Lower leg skin (tissue), 4 donors: Measurements from ENCODE around the gene KCNJ9. TPM values are rescaled to one million over a fixed set of nuclear protein-coding genes. Genes with fewer than 3 reads are reported as not detected.

Source experiments
- DNase-seq, 2 donors: peaks; one replicate each; pipeline ENCODE4 v3.0.0-alpha.2; 2019; ENCODE audit warnings: low spot score in 2 of 2
- H3K4me3 ChIP-seq: fragments of 200-600 bp; sonication (generic); 2 replicates; pipeline ENCODE4 v1.5.1; 2017; ENCODE audit warnings: mild to moderate bottlenecking, low read depth; ENCODE audit not compliant: poor library complexity, severe bottlenecking
- POLR2A ChIP-seq, 2 donors: fragments of 450-650 bp; IDR thresholded peaks; one replicate each; pipeline ENCODE4 v1.6.1; 2016 to 2017; ENCODE audit warnings: antibody characterized with exemption in 2 of 2, mild to moderate bottlenecking in 1 of 2, moderate library complexity in 1 of 2
- WGBS, 2 donors: methylation state at CpG; one replicate each; pipeline ENCODE4 v1.1.5; 2018; 5-methylcytosine and 5-hydroxymethylcytosine counted together
- intact Hi-C: fragments of 100-400 bp; cut with DNase I; formaldehyde crosslinking; loops from one replicate; pipeline ENCODE4 v1.15.0; 2023; ENCODE audit warnings: low total_unique reads
- total RNA-seq, 4 donors: library from RNA; depleted of rRNA; stranded (reverse); fragments of >200 nt; gene quantifications; one replicate each; pipeline ENCODE4 v1.1.0, GENCODE V29; 2016
- TF ChIP-seq, protein P1 (sequence below), 3 donors: fragments of 450-650 bp; IDR thresholded peaks; one replicate each; pipeline ENCODE4 v1.5.1; 2016; ENCODE audit warnings: antibody characterized with exemption in 3 of 3, mild to moderate bottlenecking in 3 of 3, moderate library complexity in 2 of 3

Gene KCNJ9
- total RNA-seq, 4 donors from 2014 or later, result 0.12 TPM; not detected in 3

DNA sequence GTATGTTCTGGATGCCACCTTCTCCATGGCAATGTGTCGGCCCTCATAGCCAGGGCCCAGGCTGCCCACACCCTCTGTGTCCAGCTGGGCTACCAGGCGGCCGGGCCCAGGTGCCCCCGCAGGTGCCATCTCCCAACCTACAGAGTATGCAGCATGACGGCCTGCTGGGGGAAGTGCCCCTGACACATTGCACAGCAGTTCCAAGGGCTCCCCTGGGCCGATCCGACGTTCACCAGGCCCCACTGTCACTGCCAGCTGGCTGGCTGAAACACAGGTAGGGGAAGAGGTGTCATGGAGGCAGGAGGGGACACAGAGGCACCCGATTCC is 11.7 kb downstream of the KCNJ9 start:
- no peak for DNase-seq
- WGBS, 2 donors, result 78 to 80% methylated on average over 8 to 9 of the region's 9 CpGs
- no peak overlapping the region for H3K4me3 ChIP-seq
- TF ChIP-seq POLR2A (IDR thresholded peaks at IDR 0.05), result no peak
- TF ChIP-seq, protein P1, sequence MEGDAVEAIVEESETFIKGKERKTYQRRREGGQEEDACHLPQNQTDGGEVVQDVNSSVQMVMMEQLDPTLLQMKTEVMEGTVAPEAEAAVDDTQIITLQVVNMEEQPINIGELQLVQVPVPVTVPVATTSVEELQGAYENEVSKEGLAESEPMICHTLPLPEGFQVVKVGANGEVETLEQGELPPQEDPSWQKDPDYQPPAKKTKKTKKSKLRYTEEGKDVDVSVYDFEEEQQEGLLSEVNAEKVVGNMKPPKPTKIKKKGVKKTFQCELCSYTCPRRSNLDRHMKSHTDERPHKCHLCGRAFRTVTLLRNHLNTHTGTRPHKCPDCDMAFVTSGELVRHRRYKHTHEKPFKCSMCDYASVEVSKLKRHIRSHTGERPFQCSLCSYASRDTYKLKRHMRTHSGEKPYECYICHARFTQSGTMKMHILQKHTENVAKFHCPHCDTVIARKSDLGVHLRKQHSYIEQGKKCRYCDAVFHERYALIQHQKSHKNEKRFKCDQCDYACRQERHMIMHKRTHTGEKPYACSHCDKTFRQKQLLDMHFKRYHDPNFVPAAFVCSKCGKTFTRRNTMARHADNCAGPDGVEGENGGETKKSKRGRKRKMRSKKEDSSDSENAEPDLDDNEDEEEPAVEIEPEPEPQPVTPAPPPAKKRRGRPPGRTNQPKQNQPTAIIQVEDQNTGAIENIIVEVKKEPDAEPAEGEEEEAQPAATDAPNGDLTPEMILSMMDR (IDR thresholded peaks at IDR 0.05), result no peak
- intact Hi-C loops, result no loop called here

DNA sequence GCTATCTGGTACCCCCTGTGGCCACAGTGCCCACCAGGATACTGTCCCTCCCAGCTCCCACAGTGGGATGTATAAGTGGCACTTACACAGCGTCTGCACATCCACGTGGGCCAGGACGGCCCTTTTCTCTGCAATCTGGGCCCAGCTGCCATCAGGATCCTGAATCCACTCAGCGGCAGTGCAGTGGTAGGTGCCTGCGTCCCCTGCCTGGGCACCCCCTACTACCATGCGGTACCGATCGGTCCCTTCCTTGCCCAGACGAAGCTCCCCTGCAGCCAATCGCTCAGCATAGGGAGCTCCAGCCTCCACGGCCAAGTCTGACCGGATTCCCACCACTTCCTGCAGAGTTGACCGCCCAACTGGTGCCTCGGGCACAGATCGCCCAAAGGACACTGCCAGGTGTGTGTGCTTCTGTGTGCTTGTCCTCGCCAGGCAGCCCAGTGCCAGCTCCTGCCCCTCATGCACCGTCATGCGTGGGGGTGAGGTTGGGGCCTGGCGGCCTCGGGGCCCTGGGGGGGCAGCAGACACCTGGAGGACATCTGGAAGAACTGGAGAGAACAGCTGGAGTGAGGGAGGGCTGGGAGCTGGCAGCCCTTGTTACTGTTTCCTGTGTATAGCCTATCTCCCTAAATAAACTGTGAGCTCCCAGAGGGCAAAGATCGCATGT is 12.4 kb downstream of the KCNJ9 start:
- intact Hi-C loops, result no loop called here
- TF ChIP-seq, protein P1 (IDR thresholded peaks at IDR 0.05), result no peak
- TF ChIP-seq POLR2A (IDR thresholded peaks at IDR 0.05), result no peak
- no peak for DNase-seq
- 83 to 92% methylated on average over 20 to 21 of the region's 21 CpGs for WGBS, 2 donors
- H3K4me3 ChIP-seq, result no peak overlapping the region

DNA sequence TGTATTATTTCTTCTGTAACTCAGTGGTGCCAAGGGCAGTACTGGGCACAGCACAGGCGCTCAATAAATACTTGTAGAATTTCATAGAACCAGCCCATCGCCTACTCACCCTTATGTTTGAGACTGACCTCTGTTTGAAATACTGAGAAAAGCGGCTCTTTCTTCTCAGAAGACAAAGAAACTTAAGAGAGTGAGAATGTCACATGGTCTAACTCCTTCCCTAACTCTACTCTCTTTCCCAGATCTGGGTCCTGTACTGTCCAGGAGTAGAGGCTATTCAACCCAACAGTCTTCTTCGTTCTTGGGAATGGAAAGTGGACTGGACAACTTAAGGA is 12.9 kb downstream of the KCNJ9 start:
- TF ChIP-seq, protein P1 (IDR thresholded peaks at IDR 0.05), result no peak
- TF ChIP-seq POLR2A (IDR thresholded peaks at IDR 0.05), result no peak
- DNase-seq, result no peak
- 90 to 93% methylated on average over 4 of the region's 4 CpGs for WGBS, 2 donors
- no peak overlapping the region for H3K4me3 ChIP-seq
- intact Hi-C loops, result no loop called here

DNA sequence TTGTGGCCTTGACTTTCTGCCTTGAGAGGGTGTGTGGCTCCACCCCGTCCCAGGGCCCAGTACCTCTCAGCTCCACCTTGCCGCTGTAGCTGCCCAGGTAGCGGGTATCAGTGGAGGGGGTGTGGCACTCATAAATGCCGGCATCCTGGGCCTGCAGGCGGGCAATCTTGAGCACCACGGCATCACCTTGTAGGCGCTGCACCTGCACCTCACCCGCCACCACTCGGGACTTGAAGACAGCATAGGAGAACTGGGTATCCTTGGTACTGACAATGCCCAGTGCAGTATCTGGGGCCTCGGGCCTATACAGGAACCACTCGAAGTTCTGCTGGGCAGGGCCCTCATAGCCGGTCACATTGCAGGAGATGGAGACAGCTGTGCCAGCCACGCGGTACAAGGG is 13.5 kb downstream of the KCNJ9 start:
- no peak overlapping the region for H3K4me3 ChIP-seq
- 88 to 93% methylated on average over 10 to 11 of the region's 14 CpGs for WGBS, 2 donors
- no peak for DNase-seq
- TF ChIP-seq, protein P1 (IDR thresholded peaks at IDR 0.05), result no peak
- TF ChIP-seq POLR2A (IDR thresholded peaks at IDR 0.05), result no peak
- intact Hi-C loops, result no loop called here

DNA sequence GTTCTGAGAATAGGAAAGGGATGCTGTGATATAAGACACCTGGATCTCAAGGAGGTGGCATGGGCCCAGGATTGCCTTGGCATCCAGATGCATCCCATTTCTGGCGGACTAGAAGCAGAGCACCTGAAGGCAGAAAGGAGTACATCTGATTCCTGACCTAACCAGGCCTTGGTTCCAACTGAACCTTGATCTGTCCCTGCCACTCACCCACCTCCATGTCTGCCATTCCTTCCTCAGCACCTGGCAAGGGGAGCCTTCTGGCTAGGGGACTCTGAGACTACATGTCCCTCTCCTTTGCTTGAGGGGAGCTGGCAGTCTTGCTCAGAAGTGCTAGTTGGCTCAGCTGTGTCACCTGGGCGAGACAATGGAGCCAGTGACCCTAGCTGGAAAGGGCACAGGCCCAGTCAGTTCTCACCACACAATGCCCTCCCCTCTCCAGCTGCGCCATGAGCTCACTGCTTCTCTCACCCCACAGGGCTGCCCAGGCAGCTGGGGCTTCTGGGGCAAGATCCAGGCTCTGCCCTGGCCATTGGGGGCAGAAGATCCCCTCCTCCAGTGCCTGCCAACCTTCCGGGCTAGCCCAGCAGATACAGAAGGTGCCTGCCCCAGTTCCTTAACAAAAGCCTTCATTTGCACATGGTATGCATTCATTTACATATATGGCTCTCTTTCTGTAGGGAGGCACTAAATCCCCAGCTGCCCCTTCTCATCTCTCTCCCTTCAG is 14.2 kb downstream of the KCNJ9 start:
- H3K4me3 ChIP-seq, result no peak overlapping the region
- DNase-seq, result no peak
- TF ChIP-seq, protein P1 (IDR thresholded peaks at IDR 0.05), result no peak
- no peak for TF ChIP-seq POLR2A (IDR thresholded peaks at IDR 0.05)
- intact Hi-C loops, result no loop called here
- 82 to 96% methylated on average over 4 of the region's 4 CpGs for WGBS, 2 donors
